Measurements from ENCODE around the gene AURKAIP1.

DNA sequence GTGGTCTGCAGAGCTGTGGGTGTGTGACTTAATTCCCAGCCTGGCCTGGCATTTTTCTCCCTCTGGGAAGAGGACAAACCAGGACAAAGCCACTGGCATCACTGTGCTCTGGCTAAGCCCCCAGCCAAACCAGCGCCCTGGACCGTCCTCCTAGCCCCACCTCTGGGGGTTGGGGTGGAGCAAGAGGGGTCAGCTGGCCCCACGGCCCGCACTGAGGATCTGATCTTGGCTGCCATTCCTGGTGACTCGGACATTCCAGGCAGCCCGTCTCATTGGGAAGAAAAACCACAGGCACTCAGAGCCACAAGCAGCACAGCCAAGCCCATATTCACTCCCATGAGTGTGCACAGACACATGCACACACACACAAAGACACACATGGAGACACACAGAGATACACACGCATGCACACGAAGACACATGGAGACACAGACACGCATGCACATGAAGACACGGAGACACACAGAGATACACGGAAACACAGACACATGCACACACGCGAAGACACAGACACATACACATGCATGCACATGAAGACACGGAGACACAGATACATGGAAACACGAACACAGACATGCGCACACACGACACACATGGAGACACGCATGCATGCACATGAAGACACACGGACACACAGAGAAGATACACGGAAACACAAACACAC lies 14.4 kb downstream of the AURKAIP1 start:
- TF ChIP-seq CTCF (optimal IDR thresholded peaks at IDR 0.05 in 1 of 3, IDR thresholded peaks at IDR 0.05 in 1 of 3, conservative IDR thresholded peaks at IDR 0.05 in 1 of 3; ENCODE audit: extremely low read depth in 1 of 3, insufficient read depth in 2 of 3, low read length in 3 of 3) (no peak), EZH2 (IDR thresholded peaks at IDR 0.05; ENCODE audit: low read length) (no peak)

Data from keratinocyte (primary cell).